Spinal cord (tissue), 10 donors: ENCODE data around the gene TUBB2B. TPM values are rescaled to one million over a fixed set of nuclear protein-coding genes. Genes with fewer than 3 reads are reported as not detected.

Source experiments
- DNase-seq, 6 donors: peaks; one replicate each; pipeline versions ENCODE4 v3.0.0 to v3.0.0-alpha.2; 2013 to 2015; ENCODE audit warnings: low spot score in 6 of 6, low read depth in 4 of 6
- H3K27ac ChIP-seq: one replicate; pipeline ENCODE4 v1.5.1; 2013; ENCODE audit warnings: low read depth, low read length, control low read depth
- H3K27me3 ChIP-seq: one replicate; pipeline ENCODE4 v1.6.1; 2013; ENCODE audit warnings: low read length; ENCODE audit not compliant: control insufficient read depth, insufficient read depth
- H3K36me3 ChIP-seq: one replicate; pipeline ENCODE4 v1.6.1; 2013; ENCODE audit warnings: low read length; ENCODE audit not compliant: control insufficient read depth, insufficient read depth
- H3K4me1 ChIP-seq: one replicate; pipeline ENCODE4 v1.6.1; 2013; ENCODE audit warnings: low read length; ENCODE audit not compliant: control insufficient read depth, insufficient read depth
- H3K4me3 ChIP-seq: one replicate; pipeline ENCODE4 v1.5.1; 2013; ENCODE audit warnings: low read depth, low read length, control low read depth
- H3K9me3 ChIP-seq: one replicate; pipeline ENCODE4 v1.6.1; 2013; ENCODE audit warnings: low read length; ENCODE audit not compliant: control insufficient read depth, insufficient read depth
- WGBS: methylation state at CpG from one replicate; pipeline ENCODE4 v1.1.5; 2013; ENCODE audit warnings: missing lambda C conversion rate; ENCODE audit not compliant: insufficient coverage; 5-methylcytosine and 5-hydroxymethylcytosine counted together
- polyA plus RNA-seq, 2 donors: library from polyadenylated mRNA; unstranded; fragments of 120-200 nt; gene quantifications; one replicate each; pipeline ENCODE4 v1.2.1, GENCODE V29; 2013; ENCODE audit not compliant: insufficient read length in 2 of 2
- total RNA-seq, 2 donors: library from RNA; depleted of rRNA in 1 of 2; stranded (reverse); fragments of 120-200 nt in 1 of 2; fragments of >200 nt in 1 of 2; gene quantifications; one replicate each; pipeline versions ENCODE4 v1.2.3 to v1.2.4, GENCODE V29; 2013 to 2014
- donor health status: healthy.

The TUBB2B gene
- total and polyA plus RNA-seq, 4 donors: 554 to 1,720 (median 1,111) TPM

DNA sequence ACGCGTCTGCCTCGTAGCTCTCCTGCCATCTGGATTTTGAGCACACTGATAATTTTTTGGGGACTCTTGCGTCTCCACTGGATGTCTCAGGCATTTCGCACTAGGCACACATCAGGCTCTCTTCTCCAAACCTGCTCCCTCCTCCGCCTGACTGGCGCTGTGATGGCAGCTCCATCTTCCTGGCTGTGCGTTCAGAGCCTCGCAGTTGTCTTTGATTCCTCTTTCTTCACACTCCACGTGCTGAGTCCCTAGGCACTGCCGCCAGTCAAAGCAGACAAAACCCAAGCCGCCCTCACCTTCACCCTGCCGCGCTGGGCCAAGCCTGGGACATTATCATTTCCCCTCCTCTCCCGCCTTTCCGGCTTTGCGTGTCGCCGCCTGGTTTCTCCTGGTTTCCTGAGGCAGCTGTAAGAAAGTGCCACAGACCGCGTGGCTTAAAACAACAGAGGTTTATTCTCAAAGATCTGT is 32.1 kb upstream of the TUBB2B start:
- Histone ChIP-seq H3K27ac (peak overlapping the region; percentile 9), H3K9me3 (no peaks in the 10 kb centered on the region), H3K4me1 (peaks cover 31% of the 10 kb centered on the region), H3K36me3 (peaks cover 24% of the 10 kb centered on the region), H3K4me3 (peak overlapping the region; percentile 65), H3K27me3 (no peaks in the 10 kb centered on the region)
- under 1% methylated on average over 20 of the region's 21 CpGs for WGBS
- DNase-seq: peak in 2 of 6 donors; percentile 76 to 88

DNA sequence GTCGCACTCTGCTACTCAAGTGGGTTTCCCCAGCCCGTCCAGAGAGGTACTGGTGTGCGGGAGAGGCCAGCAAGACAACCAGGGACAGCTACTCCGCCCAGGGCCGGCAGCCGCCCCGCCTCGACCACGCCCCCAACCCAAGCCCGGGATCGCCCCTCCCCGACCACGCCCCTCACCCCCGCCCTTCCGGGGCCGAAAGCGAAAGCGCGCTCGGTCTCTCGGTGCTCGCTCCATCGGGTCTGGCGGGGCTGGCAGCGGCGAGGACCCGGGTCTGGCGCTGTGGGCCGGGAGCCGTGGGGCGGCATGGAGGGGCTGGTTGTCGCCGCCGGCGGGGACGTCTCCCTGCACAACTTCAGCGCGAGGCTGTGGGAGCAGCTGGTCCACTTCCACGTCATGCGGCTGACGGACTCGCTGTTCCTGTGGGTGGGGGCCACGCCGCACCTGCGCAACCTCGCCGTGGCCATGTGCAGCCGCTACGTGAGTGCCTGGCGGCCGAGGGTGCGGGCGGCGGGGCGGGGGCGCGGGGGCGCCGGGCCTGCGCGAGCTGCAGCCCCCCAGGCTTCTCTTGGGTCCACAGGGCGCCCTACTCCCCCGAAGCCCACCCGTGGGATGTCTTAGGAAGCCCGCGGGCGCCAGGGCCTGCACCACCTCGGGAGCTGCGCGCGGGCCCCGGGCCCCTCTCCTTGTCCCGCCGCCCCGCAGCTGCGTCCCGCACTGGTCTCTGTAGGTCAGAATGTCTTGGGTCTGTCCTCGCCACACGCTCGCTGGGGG is 31.5 kb upstream of the TUBB2B start, which contains the start of gene PSMG4:
TSS of gene PSMG4 (plus strand) at position 228 of the 771 bp plus-strand sequence. CDS start at position 304, 76 bp downstream.
- peak; percentile 68 to 97 (median 86) for DNase-seq

DNA sequence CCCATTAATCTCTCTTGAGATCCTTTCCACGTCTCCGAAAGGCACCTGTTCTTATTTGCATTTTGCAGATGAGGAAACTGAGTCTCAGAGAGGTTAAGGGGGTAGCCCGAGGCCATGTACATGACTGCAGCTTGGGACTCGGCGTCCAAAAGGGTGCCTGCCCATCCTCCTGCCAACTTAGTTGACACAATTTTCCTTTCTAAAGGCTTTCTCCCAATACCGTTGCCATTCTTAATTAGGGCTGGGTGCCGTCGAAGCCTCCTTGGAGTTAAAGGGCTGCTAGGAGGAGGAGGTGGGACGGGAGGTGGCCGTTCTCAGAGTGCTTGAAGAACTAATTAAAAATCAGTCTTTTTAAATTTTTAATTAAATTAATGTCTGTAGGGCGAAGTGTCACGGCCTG is 30.7 kb upstream of the TUBB2B start:
- no peaks in the 10 kb centered on the region for H3K27me3 ChIP-seq
- DNase-seq: peak in 1 of 6 donors; percentile 32
- H3K4me1 ChIP-seq: peaks cover 31% of the 10 kb centered on the region
- peak overlapping the region; percentile 38 for H3K27ac ChIP-seq
- 34% methylated on average over 5 of the region's 12 CpGs for WGBS
- H3K9me3 ChIP-seq: no peaks in the 10 kb centered on the region
- H3K36me3 ChIP-seq: peaks cover 17% of the 10 kb centered on the region
- H3K4me3 ChIP-seq: peak overlapping the region; percentile 65

More for the DNA sequence above, 31.5 kb upstream of the TUBB2B start, which contains the start of gene PSMG4:
- under 1% methylated on average over 80 of the region's 80 CpGs for WGBS
- Histone ChIP-seq H3K27ac (peak within 1 kb of the TSS; percentile 62), H3K27me3 (no peaks in the 10 kb centered on the region), H3K9me3 (no peaks in the 10 kb centered on the region), H3K4me1 (peaks cover 31% of the 10 kb centered on the region), H3K4me3 (peak within 1 kb of the TSS; percentile 65), H3K36me3 (peaks cover 18% of the 10 kb centered on the region)

DNA sequence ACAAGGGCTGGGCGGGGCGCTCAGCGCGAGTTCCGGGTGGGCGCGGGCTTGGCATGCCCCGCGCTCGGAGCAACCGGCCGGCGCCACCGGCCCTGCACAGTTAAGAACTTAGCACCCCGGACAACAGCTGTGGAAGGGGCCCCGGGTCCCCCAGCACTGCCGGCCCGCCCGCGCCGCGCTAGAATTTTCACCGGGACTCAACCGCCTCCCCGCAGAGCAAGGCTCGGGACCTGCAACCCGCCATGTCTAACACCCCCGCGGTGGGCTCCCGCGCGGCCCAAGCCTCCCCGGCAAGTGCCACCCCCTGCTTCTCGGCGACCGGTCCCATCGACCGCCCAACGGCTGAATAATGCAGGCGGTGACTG is 26.1 kb upstream of the TUBB2B start:
- 97% methylated on average over 38 of the region's 40 CpGs for WGBS
- H3K4me1 ChIP-seq: peaks cover 46% of the 10 kb centered on the region
- no peaks in the 10 kb centered on the region for H3K9me3 ChIP-seq
- peaks cover 7% of the 10 kb centered on the region for H3K36me3 ChIP-seq
- H3K27ac ChIP-seq: no peak overlapping the region
- no peak overlapping the region for H3K4me3 ChIP-seq
- no peaks in the 10 kb centered on the region for H3K27me3 ChIP-seq
- no peak for DNase-seq

DNA sequence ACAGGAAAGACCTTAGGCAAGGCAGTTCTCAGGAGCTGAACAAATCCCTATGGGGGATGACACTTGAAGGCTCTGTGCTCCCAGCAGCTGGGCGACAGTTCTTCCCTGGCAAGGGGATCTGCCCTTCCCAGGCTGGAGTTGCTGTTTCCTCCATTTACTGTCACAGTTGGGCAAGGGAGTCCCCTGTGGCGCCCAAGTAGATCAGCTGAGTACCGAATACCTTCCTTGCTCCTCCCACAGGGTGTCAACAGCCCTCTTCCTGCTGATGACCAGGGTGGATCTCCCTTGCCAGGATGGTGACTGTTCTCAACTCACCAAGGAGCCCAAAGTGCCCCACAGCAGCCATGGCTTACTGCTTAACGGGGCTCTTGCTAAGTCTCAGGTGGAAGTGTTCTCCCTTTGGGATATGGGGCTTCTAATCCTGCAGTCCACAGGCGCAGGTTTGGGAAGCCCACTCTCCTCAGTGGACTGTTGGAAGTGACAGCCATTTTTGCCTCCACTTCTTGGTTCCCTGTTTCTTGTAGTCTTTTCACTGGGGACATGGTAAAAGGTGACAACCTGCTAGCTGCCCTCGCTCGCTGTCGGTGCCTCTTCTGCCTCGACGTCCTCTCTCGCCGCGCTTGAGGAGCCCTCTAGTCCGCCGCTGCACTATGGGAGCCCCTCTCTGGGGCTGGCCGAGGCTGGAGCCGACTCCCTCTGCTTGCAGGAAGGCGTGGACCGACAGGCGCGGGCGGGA is 25.6 kb upstream of the TUBB2B start:
- Histone ChIP-seq H3K36me3 (peaks cover 7% of the 10 kb centered on the region), H3K9me3 (no peaks in the 10 kb centered on the region), H3K27me3 (no peaks in the 10 kb centered on the region), H3K4me1 (peaks cover 46% of the 10 kb centered on the region), H3K27ac (no peak overlapping the region), H3K4me3 (no peak overlapping the region)
- WGBS: 96% methylated on average over 21 of the region's 22 CpGs
- DNase-seq: no peak

DNA sequence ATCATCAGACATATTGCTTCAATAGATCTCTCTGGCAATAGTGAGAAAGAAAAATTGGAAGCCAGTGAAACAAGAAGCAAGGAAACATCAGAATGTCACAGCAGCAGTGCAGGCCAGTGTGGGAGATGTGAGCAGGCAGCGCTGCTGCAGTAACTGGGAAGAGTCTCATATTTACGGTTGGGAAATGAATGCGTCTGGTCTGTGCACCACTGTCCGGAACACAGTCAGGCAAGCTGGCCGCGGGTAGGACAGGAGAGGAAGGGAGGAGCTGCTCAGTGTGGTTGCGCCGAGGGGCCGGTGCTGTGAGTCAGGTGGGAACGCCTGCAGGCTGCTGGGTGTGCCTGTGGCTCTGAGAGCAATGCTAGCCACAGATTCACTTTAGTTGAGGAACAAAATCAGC is 24.9 kb upstream of the TUBB2B start:
- H3K27ac ChIP-seq: no peak overlapping the region
- 84% methylated on average over 10 of the region's 10 CpGs for WGBS

DNA sequence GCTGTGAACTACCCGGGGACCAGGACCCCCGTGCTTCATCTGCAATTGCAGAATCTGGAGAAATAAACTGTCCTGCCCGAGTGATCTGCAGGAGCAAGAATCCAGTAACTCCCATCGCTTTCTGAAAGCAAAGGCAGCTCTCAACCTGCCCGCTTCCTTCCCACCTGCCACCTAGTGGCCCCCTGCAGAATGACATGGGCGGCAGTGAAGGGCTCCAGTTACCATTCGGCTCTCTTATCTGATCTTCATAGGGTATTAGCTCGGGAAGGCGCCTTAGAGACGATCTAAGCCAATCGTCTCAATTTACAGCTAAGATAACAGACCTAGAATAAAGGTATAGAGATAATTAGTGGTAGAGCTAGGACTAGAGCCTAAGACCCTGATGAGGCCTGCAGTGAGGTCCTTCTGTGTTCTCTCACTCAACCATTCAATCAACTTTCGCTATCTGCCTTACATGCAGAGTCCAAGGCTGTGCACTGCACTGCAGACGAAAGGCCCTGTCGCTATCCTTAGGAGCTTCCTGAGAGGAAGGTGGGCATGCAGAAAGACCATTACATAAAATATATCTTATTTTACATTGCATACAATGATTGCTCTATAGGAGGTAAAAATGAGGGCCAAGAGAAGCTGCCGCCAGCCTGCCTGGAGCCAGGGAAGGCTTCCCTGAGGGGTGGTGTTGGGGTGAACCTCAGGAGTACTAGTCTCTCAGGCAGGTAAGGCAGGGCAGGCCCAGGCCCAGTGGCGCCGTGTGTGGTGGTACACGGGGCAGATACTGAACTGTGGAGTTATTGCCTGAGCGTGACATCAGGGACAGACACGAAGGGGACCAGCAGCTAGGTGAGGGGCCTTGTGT is 24.2 kb upstream of the TUBB2B start:
- Histone ChIP-seq H3K4me1 (peaks cover 59% of the 10 kb centered on the region), H3K4me3 (peak overlapping the region; percentile 4), H3K36me3 (peaks cover 7% of the 10 kb centered on the region), H3K27ac (peak overlapping the region; percentile 11), H3K9me3 (no peaks in the 10 kb centered on the region), H3K27me3 (no peaks in the 10 kb centered on the region)
- 44% methylated on average over 8 of the region's 20 CpGs for WGBS
- DNase-seq: peak in 5 of 6 donors; percentile 75 to 97 (median 83)

More for the DNA sequence above, 24.9 kb upstream of the TUBB2B start:
- H3K36me3 ChIP-seq: peaks cover 7% of the 10 kb centered on the region
- no peaks in the 10 kb centered on the region for H3K27me3 ChIP-seq
- no peaks in the 10 kb centered on the region for H3K9me3 ChIP-seq
- H3K4me3 ChIP-seq: no peak overlapping the region
- DNase-seq: no peak
- peaks cover 53% of the 10 kb centered on the region for H3K4me1 ChIP-seq

DNA sequence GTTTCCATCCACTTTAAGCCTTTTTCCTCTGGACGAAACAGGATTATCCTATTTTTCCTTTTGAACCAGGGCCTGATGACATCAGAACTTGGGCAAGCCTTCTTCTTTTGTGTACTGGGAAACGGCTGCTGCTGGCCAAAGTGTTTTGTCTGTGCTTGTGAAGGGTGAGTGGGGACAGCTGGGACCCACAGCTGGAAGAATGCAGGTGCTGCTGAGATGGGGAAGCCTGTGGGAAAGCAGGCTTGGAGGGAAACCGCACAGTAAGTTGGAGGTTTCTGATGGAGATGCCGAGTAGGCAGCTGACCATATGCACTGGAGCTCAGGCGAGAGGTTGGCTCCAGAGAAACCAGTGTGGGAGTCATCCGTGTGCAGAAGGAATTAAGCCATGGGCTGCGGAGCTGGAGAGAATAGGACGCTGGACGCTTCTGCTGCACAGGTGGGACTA is 22.8 kb upstream of the TUBB2B start:
- Histone ChIP-seq H3K27me3 (no peaks in the 10 kb centered on the region), H3K36me3 (peaks cover 7% of the 10 kb centered on the region), H3K9me3 (no peaks in the 10 kb centered on the region), H3K4me1 (peaks cover 69% of the 10 kb centered on the region), H3K4me3 (no peak overlapping the region), H3K27ac (no peak overlapping the region)
- DNase-seq: peak in 1 of 6 donors; percentile 57
- 40% methylated on average over 9 of the region's 9 CpGs for WGBS

DNA sequence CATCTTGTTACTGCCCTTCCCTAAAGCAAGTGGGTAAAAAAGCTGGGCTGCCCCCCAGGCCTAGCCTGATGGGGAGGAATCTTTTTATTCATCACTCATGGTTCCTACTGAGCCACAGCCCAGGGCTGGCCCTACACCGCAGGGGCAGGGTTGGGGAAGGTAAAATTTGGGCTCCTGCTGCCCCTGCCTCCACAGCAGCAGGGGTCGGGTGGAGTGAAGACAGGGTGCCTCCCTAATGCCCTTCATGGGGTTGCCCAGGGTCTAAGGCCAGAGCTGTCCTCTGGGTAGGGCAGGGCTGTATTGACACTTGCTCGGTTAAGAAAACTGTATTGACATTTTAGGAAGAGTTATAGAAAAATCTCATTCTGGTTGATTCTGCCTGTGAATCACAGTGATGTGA is 22.4 kb upstream of the TUBB2B start:
- Histone ChIP-seq H3K36me3 (peaks cover 7% of the 10 kb centered on the region), H3K27ac (peak overlapping the region; percentile 40), H3K9me3 (no peaks in the 10 kb centered on the region), H3K4me3 (no peak overlapping the region), H3K27me3 (no peaks in the 10 kb centered on the region), H3K4me1 (peaks cover 69% of the 10 kb centered on the region)
- no peak for DNase-seq
- WGBS: 80% methylated on average over 1 of the region's 3 CpGs
